OCI-LY7 (cell line): ENCODE results near the gene BMPER. TPM values are rescaled to one million over a fixed set of nuclear protein-coding genes. Genes with fewer than 3 reads are reported as not detected.

ENCODE experiments used
- BruUV-seq: library from RNA; stranded (reverse); fragments of 400-500 nt; replicated peaks from 2 replicates; lab custom pipeline; 2021; lab: Mats Ljungman, UMichigan
- CTCF ChIA-PET: fragments of 300-600 bp; sonication (Branson Sonifier 250); formaldehyde crosslinking; loops from one replicate; lab custom pipeline; 2022; ENCODE audit warnings: antibody characterized with exemption; ENCODE audit not compliant: unreplicated experiment; lab: Charles Lee
- POLR2A ChIA-PET: fragments of 300-600 bp; sonication (Branson Sonifier 250); formaldehyde crosslinking; loops from one replicate; lab custom pipeline; 2022; ENCODE audit warnings: antibody characterized with exemption; lab: Charles Lee
- DNase-seq: peaks from one replicate; pipeline ENCODE4 v3.0.0-alpha.2; 2015; ENCODE audit warnings: low spot score
- H2AFZ ChIP-seq: fragments of 200-600 bp; sonication (generic), shearing (Covaris generic); 2 replicates; pipeline ENCODE4 v1.6.1; 2014; ENCODE audit warnings: mild to moderate bottlenecking, antibody characterized with exemption, low read length, moderate library complexity
- H3K27ac ChIP-seq: fragments of 200-600 bp; sonication (generic); 2 replicates; pipeline ENCODE4 v1.5.1; 2014; ENCODE audit warnings: mixed run types, low read depth, mild to moderate bottlenecking, moderate library complexity, low read length, inconsistent platforms; ENCODE audit not compliant: poor library complexity, severe bottlenecking
- H3K36me3 ChIP-seq: fragments of 200-600 bp; sonication (generic); 2 replicates; pipeline ENCODE4 v1.6.1; 2014; ENCODE audit warnings: mild to moderate bottlenecking, antibody characterized with exemption, low read length, moderate library complexity, mixed read lengths; ENCODE audit not compliant: insufficient read depth
- H3K4me1 ChIP-seq: fragments of 200-600 bp; sonication (generic); 2 replicates; pipeline ENCODE4 v1.5.1; 2014; ENCODE audit warnings: mild to moderate bottlenecking, low read length; ENCODE audit not compliant: insufficient read depth, poor library complexity, severe bottlenecking
- H3K4me2 ChIP-seq: fragments of 200-600 bp; sonication (generic); 2 replicates; pipeline ENCODE4 v1.6.1; 2014; ENCODE audit warnings: mild to moderate bottlenecking, low read length
- H3K4me3 ChIP-seq: fragments of 200-600 bp; sonication (generic); 2 replicates; pipeline ENCODE4 v1.5.1; 2014; ENCODE audit warnings: mild to moderate bottlenecking, low read depth, low read length; ENCODE audit not compliant: poor library complexity, severe bottlenecking
- H3K79me2 ChIP-seq: fragments of 200-600 bp; sonication (generic); 2 replicates; pipeline ENCODE4 v1.6.1; 2016; ENCODE audit warnings: low read depth, mild to moderate bottlenecking, low read length, moderate library complexity, mixed read lengths; ENCODE audit not compliant: insufficient read depth
- H3K9me2 ChIP-seq: fragments of 200-600 bp; sonication (generic); 2 replicates; pipeline ENCODE4 v1.6.1; 2016; ENCODE audit warnings: mild to moderate bottlenecking, low read length, mixed read lengths; ENCODE audit not compliant: insufficient read depth
- H3K9me3 ChIP-seq: fragments of 200-600 bp; sonication (generic); 2 replicates; pipeline ENCODE4 v1.6.1; 2014; ENCODE audit warnings: mild to moderate bottlenecking, mixed run types, low read length, mixed read lengths
- H4K20me1 ChIP-seq: fragments of 200-600 bp; sonication (generic); 2 replicates; pipeline ENCODE4 v1.6.1; 2014; ENCODE audit warnings: mild to moderate bottlenecking, antibody characterized with exemption, low read length, moderate library complexity, mixed read lengths; ENCODE audit not compliant: insufficient read depth
- EZH2phosphoT487 ChIP-seq: fragments of 200-600 bp; sonication (generic); IDR thresholded peaks from 2 replicates; pipeline ENCODE4 v1.6.1; 2018; ENCODE audit warnings: low read depth, borderline replicate concordance, mild to moderate bottlenecking, mixed run types, antibody characterized with exemption, low read length, moderate library complexity, mixed read lengths
- intact Hi-C: fragments of 100-400 bp; cut with micrococcal nuclease; formaldehyde crosslinking; loops from one replicate; pipeline ENCODE4 v1.10.0; 2022; ENCODE audit not compliant: unreplicated experiment
- total RNA-seq, 2 experiments: library from RNA; depleted of rRNA in 1 of 2; stranded (reverse); fragments of >200 nt in 1 of 2; shearing (Covaris generic) in 1 of 2; gene quantifications; 2 replicates each; pipeline ENCODE4 v1.2.3, GENCODE V29; 2014 to 2022
- TF ChIP-seq, protein P1 (sequence below): fragments of 200-600 bp; sonication (generic); conservative IDR thresholded peaks from 2 replicates; pipeline ENCODE4 v1.5.1; 2014; ENCODE audit warnings: mild to moderate bottlenecking, antibody characterized with exemption, low read length, moderate library complexity, mixed read lengths

The BMPER gene
- total RNA-seq, 2 experiments from 2014 or later = not detected

DNA sequence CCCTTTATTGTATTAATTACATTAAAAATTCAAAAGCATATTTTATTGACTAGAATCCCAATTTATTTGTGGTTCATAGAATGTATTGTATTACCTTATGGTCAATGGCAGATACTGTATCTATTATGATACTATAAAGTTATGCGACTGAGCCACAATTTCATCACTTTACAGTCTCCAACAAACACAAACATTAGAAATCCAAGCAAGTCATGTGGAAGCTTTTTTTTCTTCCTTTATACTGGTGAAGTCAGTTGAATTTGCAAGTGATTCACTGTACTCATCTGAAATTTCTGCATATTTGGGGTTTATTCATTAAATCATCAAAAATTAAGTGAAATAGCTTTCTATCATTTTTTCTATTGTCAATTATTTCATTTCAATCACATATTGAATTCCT is 54.3 kb downstream of the BMPER start:
- Histone ChIP-seq H3K4me1 (no peaks in the 10 kb centered on the region), H3K4me2 (no peak overlapping the region), H3K79me2 (no peaks in the 10 kb centered on the region), H3K27ac (no peak overlapping the region), H2AFZ (no peak overlapping the region), H3K36me3 (no peaks in the 10 kb centered on the region), H3K9me2 (no peaks in the 10 kb centered on the region), H3K9me3 (no peaks in the 10 kb centered on the region), H4K20me1 (no peaks in the 10 kb centered on the region), H3K4me3 (no peak overlapping the region)
- TF ChIP-seq, protein P1, sequence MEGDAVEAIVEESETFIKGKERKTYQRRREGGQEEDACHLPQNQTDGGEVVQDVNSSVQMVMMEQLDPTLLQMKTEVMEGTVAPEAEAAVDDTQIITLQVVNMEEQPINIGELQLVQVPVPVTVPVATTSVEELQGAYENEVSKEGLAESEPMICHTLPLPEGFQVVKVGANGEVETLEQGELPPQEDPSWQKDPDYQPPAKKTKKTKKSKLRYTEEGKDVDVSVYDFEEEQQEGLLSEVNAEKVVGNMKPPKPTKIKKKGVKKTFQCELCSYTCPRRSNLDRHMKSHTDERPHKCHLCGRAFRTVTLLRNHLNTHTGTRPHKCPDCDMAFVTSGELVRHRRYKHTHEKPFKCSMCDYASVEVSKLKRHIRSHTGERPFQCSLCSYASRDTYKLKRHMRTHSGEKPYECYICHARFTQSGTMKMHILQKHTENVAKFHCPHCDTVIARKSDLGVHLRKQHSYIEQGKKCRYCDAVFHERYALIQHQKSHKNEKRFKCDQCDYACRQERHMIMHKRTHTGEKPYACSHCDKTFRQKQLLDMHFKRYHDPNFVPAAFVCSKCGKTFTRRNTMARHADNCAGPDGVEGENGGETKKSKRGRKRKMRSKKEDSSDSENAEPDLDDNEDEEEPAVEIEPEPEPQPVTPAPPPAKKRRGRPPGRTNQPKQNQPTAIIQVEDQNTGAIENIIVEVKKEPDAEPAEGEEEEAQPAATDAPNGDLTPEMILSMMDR = no peak
- no peak for TF ChIP-seq EZH2phosphoT487
- intact Hi-C loops = no loop called here
- CTCF ChIA-PET = no interaction called here
- POLR2A ChIA-PET = interaction anchor here (0.7 kb wide), 1 partner anchor 35 kb away, joined by 3 read pairs; no protein-coding TSS in a partner anchor
- DNase-seq = no peak
- no TSS peak for BruUV-seq

DNA sequence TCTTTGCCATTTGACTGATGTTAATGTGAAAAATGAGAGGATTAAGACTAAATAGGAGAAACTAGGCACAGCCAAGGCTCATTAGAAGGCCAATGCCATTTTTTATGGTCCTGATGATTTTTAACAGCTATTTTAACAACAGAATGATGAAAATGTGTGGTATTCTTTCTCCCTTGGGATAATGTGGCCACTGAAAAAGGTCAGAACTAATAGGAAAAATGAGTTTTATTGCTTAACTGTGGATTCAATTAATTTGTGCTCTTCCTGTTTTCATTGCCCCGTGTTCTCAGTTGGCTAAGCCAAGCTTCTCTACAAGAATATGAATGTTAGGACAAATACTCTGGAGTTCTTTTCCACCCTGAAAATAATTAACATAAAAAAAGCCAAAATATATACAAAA is 56.6 kb downstream of the BMPER start:
- TF ChIP-seq EZH2phosphoT487 = no peak
- TF ChIP-seq, protein P1 = no peak
- ChIA-PET POLR2A (no interaction called here), CTCF (no interaction called here)
- DNase-seq = no peak
- no peaks in the 10 kb centered on the region for H3K9me3 ChIP-seq
- no peaks in the 10 kb centered on the region for H3K79me2 ChIP-seq
- BruUV-seq = no TSS peak
- no peaks in the 10 kb centered on the region for H4K20me1 ChIP-seq
- H3K4me3 ChIP-seq = no peak overlapping the region
- H3K4me1 ChIP-seq = no peaks in the 10 kb centered on the region
- no peak overlapping the region for H3K27ac ChIP-seq
- no peak overlapping the region for H3K4me2 ChIP-seq
- H3K9me2 ChIP-seq = no peaks in the 10 kb centered on the region
- no peaks in the 10 kb centered on the region for H3K36me3 ChIP-seq
- intact Hi-C loops = no loop called here
- no peak overlapping the region for H2AFZ ChIP-seq

DNA sequence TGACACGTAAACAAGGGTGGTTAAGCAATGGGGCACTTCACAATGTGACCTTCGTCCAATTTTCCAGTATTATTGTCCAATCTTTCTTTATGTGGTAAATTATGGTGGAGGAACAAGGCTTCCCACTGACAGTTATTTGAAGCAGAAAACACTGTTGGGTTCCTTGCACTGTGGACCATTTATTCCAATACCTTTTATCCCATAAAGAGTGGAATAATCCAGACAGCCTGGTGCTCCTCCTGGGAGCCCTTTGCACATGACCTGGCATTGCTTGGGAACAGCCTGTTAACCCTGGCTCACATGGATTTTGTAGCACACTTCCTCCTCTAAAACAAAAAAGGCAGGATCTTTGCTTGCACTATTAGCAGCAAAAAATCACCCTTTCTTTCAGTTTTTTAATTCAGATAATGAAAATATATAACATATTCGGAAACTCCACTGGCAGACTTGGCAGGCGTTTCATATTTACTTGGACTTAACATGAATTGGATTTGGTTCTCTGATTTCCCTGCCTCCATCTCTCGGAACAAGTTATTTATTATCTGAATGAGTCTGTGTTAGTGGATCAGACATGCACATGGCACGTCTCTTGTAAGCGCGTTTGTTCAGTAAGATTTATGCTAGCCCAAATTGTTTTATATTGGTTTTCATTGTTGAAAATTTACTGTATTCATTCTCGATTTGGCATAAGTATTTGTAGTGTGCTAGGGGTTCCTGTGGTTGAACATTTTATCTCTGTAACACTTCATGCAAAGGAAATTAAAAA is 59.3 kb downstream of the BMPER start:
- Histone ChIP-seq H3K79me2 (no peaks in the 10 kb centered on the region), H3K4me2 (no peak overlapping the region), H2AFZ (no peak overlapping the region), H3K4me3 (no peak overlapping the region), H3K9me2 (no peaks in the 10 kb centered on the region), H3K4me1 (no peaks in the 10 kb centered on the region), H3K9me3 (no peaks in the 10 kb centered on the region), H3K36me3 (no peaks in the 10 kb centered on the region), H4K20me1 (no peaks in the 10 kb centered on the region), H3K27ac (no peak overlapping the region)
- POLR2A ChIA-PET = no interaction called here
- intact Hi-C loops = no loop called here
- BruUV-seq = no TSS peak
- TF ChIP-seq, protein P1 = no peak
- no peak for TF ChIP-seq EZH2phosphoT487
- CTCF ChIA-PET = no interaction called here
- no peak for DNase-seq
